ENCODE results near the gene AGAP3. TPM values are rescaled to one million over a fixed set of nuclear protein-coding genes. Genes with fewer than 3 reads are reported as not detected.

AGAP3 gene
- total RNA-seq, 1 experiment from 2014 or later = 126 TPM

DNA sequence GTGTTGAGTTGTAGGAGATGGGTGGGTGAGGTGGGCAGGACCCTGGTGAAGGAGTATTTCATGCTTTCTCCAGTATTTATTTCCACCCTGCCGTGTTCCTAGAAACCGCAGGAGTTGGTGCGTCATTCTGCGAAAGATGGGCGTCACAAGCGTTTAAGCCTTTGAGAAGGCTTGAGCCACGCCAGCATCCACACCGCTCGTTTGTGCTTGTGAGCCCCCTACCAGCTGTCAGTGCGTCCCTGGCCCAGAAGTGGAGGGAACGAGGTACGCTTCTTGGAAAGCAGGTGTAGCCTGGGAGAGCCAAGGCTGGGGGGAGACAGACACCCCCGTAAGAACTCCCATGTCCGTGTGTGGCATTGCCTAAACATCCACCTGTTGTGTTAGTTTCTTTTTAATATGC is 5.7 kb downstream of the AGAP3 start (continued):
- no peak for TF ChIP-seq CEBPB (IDR thresholded peaks at IDR 0.05; ENCODE audit: low read depth)

DNA sequence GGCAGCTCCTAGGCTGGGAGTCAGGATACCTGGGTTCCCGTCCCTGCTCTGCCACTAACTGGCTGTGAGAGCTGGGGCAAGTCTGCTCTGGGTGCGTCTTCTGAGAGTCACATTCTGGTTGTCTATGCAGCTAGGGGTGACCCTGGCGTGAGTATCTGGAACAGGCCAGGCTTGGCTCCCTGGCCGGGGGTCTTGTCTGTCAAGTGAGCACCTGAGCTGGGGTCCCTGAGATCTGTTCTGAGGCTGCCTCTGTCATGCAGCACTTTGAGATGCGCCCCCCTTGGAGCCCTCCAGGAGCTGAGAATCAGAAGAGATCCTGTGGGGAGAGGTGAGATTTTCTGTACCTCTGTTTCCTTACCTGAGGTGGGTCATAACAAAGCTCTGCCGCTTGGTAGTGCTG is 7.5 kb downstream of the AGAP3 start:
- CTCF ChIA-PET = no interaction called here
- RAD21 ChIA-PET (ENCODE audit: low non-redundant PET in 1 of 2, low total read pairs in 2 of 2, uncharacterized antibody in 2 of 2, unreplicated experiment in 2 of 2) = no interaction called here
- H4K20me1 ChIP-seq (ENCODE audit: insufficient read depth) = no peaks in the 10 kb centered on the region; the same call in 1 of the 2 replicates

More for the DNA sequence above, 7.5 kb downstream of the AGAP3 start:
- POLR2A ChIA-PET = interaction anchor here (1.7 kb wide), 1 partner anchor 16 kb away, joined by 4 read pairs; no protein-coding TSS in a partner anchor
- peaks cover 0 to 24% of the 10 kb centered on the region in 2 experiments; a peak in 1 of 4 replicates for H3K36me3 ChIP-seq (ENCODE audit: control insufficient read depth in 1 of 2, insufficient read depth in 2 of 2, low read length in 2 of 2)
- no peaks in the 10 kb centered on the region for H3K27me3 ChIP-seq (ENCODE audit: insufficient read depth, low read length)
- H3K4me1 ChIP-seq (ENCODE audit: control insufficient read depth in 1 of 2, insufficient read depth in 2 of 2, low read length in 2 of 2) = no peaks in the 10 kb centered on the region; a peak in 1 of 4 replicates
- H3K4me2 ChIP-seq (ENCODE audit: low read length) = no peak overlapping the region
- H3K27ac ChIP-seq (ENCODE audit: low read depth, low read length) = no peak overlapping the region
- no peaks in the 10 kb centered on the region for H3K9me3 ChIP-seq (ENCODE audit: control insufficient read depth in 1 of 2, insufficient read depth in 1 of 2, low read depth in 1 of 2, low read length in 2 of 2)
- TF ChIP-seq ZFX (IDR thresholded peaks at IDR 0.05) (no peak), EZH2phosphoT487 (IDR thresholded peaks at IDR 0.05; ENCODE audit: borderline replicate concordance) (no peak), POLR2A (IDR thresholded peaks at IDR 0.05; ENCODE audit: borderline replicate concordance, extremely low read depth, insufficient read depth, insufficient read length) (no peak), ELF1 (IDR thresholded peaks at IDR 0.05; ENCODE audit: borderline replicate concordance, low read depth) (no peak), FOSL1 (IDR thresholded peaks at IDR 0.05; ENCODE audit: low read depth) (no peak), SRF (IDR thresholded peaks at IDR 0.05; ENCODE audit: low read depth) (no peak), SP1 (IDR thresholded peaks at IDR 0.05; ENCODE audit: low read depth) (no peak), CBX3 (IDR thresholded peaks at IDR 0.05; ENCODE audit: low read depth) (no peak), JUND (IDR thresholded peaks at IDR 0.05) (no peak), SIN3A (IDR thresholded peaks at IDR 0.05; ENCODE audit: low read depth) (no peak), YY1 (IDR thresholded peaks at IDR 0.05; ENCODE audit: extremely low read depth, insufficient replicate concordance, low read depth, low read length) (no peak), CEBPB (IDR thresholded peaks at IDR 0.05; ENCODE audit: low read depth) (no peak), POLR2AphosphoS5 (IDR thresholded peaks at IDR 0.05; ENCODE audit: low read depth, low read length) (no peak), EGR1 (IDR thresholded peaks at IDR 0.05; ENCODE audit: low read depth) (no peak), TCF7L2 (IDR thresholded peaks at IDR 0.05; ENCODE audit: borderline replicate concordance, extremely low read depth, insufficient read depth, insufficient read length) (no peak), RAD21 (IDR thresholded peaks at IDR 0.05; ENCODE audit: low read depth) (no peak), EZH2 (IDR thresholded peaks at IDR 0.05) (no peak)
- TF ChIP-seq, protein P1, sequence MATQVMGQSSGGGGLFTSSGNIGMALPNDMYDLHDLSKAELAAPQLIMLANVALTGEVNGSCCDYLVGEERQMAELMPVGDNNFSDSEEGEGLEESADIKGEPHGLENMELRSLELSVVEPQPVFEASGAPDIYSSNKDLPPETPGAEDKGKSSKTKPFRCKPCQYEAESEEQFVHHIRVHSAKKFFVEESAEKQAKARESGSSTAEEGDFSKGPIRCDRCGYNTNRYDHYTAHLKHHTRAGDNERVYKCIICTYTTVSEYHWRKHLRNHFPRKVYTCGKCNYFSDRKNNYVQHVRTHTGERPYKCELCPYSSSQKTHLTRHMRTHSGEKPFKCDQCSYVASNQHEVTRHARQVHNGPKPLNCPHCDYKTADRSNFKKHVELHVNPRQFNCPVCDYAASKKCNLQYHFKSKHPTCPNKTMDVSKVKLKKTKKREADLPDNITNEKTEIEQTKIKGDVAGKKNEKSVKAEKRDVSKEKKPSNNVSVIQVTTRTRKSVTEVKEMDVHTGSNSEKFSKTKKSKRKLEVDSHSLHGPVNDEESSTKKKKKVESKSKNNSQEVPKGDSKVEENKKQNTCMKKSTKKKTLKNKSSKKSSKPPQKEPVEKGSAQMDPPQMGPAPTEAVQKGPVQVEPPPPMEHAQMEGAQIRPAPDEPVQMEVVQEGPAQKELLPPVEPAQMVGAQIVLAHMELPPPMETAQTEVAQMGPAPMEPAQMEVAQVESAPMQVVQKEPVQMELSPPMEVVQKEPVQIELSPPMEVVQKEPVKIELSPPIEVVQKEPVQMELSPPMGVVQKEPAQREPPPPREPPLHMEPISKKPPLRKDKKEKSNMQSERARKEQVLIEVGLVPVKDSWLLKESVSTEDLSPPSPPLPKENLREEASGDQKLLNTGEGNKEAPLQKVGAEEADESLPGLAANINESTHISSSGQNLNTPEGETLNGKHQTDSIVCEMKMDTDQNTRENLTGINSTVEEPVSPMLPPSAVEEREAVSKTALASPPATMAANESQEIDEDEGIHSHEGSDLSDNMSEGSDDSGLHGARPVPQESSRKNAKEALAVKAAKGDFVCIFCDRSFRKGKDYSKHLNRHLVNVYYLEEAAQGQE (IDR thresholded peaks at IDR 0.05; ENCODE audit: low read depth) = no peak
- TF ChIP-seq, protein P2, sequence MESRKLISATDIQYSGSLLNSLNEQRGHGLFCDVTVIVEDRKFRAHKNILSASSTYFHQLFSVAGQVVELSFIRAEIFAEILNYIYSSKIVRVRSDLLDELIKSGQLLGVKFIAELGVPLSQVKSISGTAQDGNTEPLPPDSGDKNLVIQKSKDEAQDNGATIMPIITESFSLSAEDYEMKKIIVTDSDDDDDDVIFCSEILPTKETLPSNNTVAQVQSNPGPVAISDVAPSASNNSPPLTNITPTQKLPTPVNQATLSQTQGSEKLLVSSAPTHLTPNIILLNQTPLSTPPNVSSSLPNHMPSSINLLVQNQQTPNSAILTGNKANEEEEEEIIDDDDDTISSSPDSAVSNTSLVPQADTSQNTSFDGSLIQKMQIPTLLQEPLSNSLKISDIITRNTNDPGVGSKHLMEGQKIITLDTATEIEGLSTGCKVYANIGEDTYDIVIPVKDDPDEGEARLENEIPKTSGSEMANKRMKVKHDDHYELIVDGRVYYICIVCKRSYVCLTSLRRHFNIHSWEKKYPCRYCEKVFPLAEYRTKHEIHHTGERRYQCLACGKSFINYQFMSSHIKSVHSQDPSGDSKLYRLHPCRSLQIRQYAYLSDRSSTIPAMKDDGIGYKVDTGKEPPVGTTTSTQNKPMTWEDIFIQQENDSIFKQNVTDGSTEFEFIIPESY (IDR thresholded peaks at IDR 0.05; ENCODE audit: extremely low read depth, insufficient replicate concordance, low read length) = no peak
- TF ChIP-seq, protein P3, sequence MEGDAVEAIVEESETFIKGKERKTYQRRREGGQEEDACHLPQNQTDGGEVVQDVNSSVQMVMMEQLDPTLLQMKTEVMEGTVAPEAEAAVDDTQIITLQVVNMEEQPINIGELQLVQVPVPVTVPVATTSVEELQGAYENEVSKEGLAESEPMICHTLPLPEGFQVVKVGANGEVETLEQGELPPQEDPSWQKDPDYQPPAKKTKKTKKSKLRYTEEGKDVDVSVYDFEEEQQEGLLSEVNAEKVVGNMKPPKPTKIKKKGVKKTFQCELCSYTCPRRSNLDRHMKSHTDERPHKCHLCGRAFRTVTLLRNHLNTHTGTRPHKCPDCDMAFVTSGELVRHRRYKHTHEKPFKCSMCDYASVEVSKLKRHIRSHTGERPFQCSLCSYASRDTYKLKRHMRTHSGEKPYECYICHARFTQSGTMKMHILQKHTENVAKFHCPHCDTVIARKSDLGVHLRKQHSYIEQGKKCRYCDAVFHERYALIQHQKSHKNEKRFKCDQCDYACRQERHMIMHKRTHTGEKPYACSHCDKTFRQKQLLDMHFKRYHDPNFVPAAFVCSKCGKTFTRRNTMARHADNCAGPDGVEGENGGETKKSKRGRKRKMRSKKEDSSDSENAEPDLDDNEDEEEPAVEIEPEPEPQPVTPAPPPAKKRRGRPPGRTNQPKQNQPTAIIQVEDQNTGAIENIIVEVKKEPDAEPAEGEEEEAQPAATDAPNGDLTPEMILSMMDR (IDR thresholded peaks at IDR 0.05 in 2 of 3, conservative IDR thresholded peaks at IDR 0.05 in 1 of 3; ENCODE audit: borderline replicate concordance in 1 of 3, insufficient read depth in 1 of 3, low read depth in 2 of 3, low read length in 2 of 3) = no peak
- no peak overlapping the region for H2AFZ ChIP-seq (ENCODE audit: low read depth, low read length, poor library complexity, severe bottlenecking)
- ATAC-seq (no peak), DNase-seq (ENCODE audit: low read depth, low spot score) (no peak)
- H3K4me3 ChIP-seq (replicated peaks in 1 of 2; ENCODE audit: low read depth in 1 of 2, low read length in 2 of 2) = no peak overlapping the region
- no TSS peak for BruUV-seq (replicated peaks)
- H3K9me2 ChIP-seq (ENCODE audit: insufficient read depth) = no peaks in the 10 kb centered on the region
- intact Hi-C loops (cut with micrococcal nuclease) = no loop called here
- no peak overlapping the region for H3K9ac ChIP-seq (ENCODE audit: low read length)
- H3K79me2 ChIP-seq (ENCODE audit: insufficient read depth, low read length) = peaks cover 100% of the 10 kb centered on the region
